IPS-NIHi7 (cell line): ENCODE measurements around the gene ABCE1.

Experiments used
- DNase-seq: peaks from one replicate; pipeline ENCODE4 v3.0.0; 2012; ENCODE audit warnings: mixed read lengths; ENCODE audit errors: extremely low spot score

ABCE1 gene

GRCh38 chr4:145097821-145098674 lies at the start of gene ABCE1, which contains the start of gene ANAPC10:
Gene ABCE1, plus strand, starts transcription at chr4:145098311. Its CDS starts 6,102 bp downstream, at chr4:145104413.
Gene ANAPC10, minus strand, starts transcription at chr4:145098196. Its CDS starts 2,097 bp downstream, at chr4:145096099.
- DNase-seq = peak; percentile 96

- no peak for DNase-seq
These were observed 49.3 kb upstream of the ABCE1 start for GRCh38 chr4:145048817-145049216.

- DNase-seq = no peak
These were observed 48.9 kb upstream of the ABCE1 start for GRCh38 chr4:145049241-145049640.

- no peak for DNase-seq
These were observed 42.4 kb upstream of the ABCE1 start for GRCh38 chr4:145055533-145056257.

GRCh38 chr4:145056325-145057130 lies 41.6 kb upstream of the ABCE1 start:
- DNase-seq = no peak

- DNase-seq = no peak
These were observed 39.9 kb upstream of the ABCE1 start for GRCh38 chr4:145058256-145058655.

DNA sequence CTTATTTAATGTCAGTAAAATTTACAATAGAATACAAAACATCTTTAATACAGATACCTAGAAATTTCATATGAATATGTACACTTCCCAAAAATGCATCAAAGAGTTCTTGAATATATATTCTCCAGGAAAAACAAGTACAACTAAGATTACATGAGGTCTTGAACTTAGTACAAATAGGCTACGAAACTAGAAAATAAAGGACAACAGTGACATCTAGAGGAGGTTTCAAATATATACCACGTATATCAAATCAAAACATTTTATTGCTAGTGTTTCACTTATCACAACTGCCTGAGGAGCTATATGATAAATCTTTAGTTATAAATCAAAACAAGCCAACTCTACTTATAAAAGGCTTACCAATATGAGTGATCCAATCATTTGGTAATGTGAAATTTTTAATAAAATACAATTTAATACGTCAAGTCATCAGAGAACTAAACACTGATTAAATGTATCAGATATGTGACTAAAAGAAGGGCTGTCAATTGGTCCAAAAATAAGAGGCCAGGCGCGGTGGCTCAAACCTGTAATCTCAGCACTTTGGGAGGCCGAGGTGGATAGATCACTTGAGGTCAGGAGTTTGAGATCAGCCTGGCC lies 36.7 kb upstream of the ABCE1 start:
- peak; percentile 12 for DNase-seq

DNA sequence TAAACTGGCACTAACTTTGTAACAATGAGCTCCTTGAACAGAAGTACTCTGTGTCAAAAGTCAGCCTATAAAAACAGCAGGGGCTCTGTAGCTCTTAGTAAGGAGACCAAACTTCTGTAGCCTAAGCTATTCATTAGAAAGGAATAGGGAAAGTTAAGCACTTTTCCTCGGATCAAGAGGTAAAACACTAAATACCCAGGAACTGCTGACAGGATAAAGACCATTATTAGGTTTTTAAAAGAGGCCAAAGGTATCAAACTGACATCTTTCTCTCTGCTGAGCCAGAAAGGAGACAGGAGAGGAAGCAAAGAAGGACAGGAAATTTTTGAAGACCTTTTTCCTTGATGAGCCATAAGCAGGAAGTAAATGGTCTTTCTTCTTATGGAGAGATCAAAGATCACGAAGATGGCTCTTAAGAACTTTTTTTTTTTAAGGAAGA lies 32.0 kb upstream of the ABCE1 start:
- peak; percentile 9 for DNase-seq

GRCh38 chr4:145069361-145069760 lies 28.8 kb upstream of the ABCE1 start:
- DNase-seq = no peak

DNA sequence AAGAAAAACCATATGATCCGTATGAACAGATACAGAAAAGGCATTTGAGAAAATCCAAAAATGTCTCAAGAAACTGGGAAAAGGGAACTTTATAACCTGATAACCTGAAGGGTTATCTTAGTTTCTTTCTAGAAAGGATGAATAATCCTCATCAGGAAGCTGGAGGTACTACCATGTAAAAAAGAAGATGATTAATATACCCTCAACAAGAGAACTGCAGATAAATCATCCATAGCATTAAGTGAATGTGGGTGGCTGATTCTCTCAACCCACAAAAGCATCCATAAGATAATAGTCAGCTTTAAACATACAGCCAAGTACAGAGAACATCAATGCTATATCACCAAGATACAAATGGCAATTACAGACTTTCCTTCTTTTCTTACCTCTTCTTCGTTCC lies 26.6 kb upstream of the ABCE1 start:
- DNase-seq = no peak

- no peak for DNase-seq
These were observed 22.2 kb upstream of the ABCE1 start for GRCh38 chr4:145075742-145076468.

DNA sequence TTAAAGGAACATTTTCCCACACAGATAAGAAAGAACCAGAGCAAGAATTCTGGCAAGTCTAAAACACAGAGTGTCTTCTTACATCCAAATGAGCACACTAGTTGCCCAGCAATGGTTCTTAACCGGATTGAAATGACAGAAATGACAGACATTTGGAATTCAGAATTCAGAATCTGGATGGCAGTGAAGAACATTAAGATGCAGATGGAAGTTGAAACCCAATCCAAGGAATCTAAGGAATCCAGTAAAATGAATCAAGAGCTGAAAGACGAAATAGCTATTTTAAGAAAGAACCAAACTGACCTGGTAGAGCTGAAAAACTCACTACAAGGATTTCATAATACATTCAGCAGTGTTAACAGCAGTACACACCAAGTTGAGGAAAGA lies 21.6 kb upstream of the ABCE1 start:
- DNase-seq = no peak

GRCh38 chr4:145081756-145082155 lies 16.4 kb upstream of the ABCE1 start:
- no peak for DNase-seq

DNA sequence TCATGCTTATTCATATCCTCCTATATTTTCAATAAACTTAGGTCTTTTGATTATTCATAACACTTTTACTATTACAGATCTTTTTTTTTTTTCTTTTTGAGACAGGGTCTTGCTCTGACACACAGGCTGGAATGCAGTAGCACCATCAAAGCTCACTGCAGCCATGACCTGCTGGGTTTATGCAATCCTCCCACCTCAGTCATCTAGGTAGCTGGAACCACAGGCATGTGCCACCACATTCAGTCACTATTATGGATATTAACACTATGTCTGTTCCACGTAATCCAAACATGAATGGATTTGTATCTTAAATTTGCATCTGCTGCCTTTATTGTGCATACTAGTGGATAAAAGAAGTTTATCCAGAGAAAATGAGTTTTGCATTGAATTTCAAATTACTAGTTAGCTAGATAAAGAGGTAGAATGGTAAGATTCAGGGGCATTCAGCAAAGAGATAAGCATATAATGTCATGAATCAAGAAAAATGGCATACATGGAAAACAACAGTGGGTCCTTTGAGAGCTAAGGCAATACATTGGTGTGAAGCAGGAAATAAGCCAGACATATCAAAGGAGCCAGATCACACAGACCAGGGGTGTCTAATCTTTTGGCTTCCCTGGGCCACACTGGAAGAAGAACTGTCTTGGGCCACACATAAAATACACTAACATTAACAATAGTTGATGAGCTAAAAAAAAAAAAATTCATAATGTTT lies 14.1 kb upstream of the ABCE1 start:
- DNase-seq = no peak

DNA sequence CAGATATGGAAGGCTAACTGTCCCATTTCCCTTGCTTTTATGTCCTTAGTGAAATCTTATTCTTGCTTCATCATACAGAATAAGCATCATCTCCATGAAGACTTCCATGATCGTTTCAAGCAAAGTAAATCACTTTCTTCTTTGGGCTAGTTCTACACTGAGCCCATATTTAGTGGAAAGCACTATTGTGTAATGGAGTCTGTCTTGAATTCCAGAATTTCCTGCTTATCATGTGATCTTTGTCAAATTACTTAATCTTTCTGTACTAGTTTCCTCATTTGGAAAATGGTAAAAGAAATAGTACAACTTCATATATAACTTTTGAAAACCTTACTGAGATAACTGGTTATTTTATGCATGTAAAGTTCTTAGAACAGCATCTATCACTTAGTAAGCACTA lies 7.7 kb upstream of the ABCE1 start:
- DNase-seq = no peak

GRCh38 chr4:145093638-145094037 lies 4.5 kb upstream of the ABCE1 start:
- no peak for DNase-seq

GRCh38 chr4:145097331-145097820 lies 735 bp upstream of the ABCE1 start:
- DNase-seq = no peak

DNA sequence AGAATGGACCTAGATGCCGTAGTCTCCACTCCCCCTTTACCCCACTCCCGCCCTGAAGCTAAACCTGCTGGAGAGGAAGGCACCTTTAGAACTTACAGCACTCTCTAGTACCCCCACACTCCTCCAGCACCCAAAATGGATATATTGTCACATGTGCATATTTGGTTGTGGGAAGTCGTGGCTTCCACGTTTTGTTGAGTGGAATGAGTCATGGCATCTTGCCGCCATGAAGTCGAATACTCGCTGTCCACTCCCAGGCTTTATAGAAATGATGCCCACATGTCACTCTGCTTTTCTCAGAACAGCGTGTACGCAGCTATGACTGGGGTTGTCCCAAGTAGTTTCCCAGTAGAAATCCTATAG lies 545 bp downstream of the ABCE1 start:
- no peak for DNase-seq

- no peak for DNase-seq
These were observed 1.5 kb downstream of the ABCE1 start for GRCh38 chr4:145099653-145100052.

- DNase-seq = no peak
These were observed 3.0 kb downstream of the ABCE1 start for GRCh38 chr4:145101091-145101490.
